B cell (primary cell): ENCODE data around the gene UHRF1. TPM values are rescaled to one million over a fixed set of nuclear protein-coding genes. Genes with fewer than 3 reads are reported as not detected.

ENCODE experiments used
- ATAC-seq: fragments of 200-7000 bp; cut with Tn5 transposase; one replicate; pipeline ENCODE4 v1.10.0; 2021; ENCODE audit warnings: low read depth, mild to moderate bottlenecking, moderate number of reproducible peaks, moderate library complexity
- CTCF ChIA-PET: fragments of 350-600 bp; sonication (Branson Sonifier 250); formaldehyde crosslinking; loops from one replicate; lab custom pipeline; 2021; ENCODE audit warnings: antibody characterized with exemption, inconsistent platforms; lab: Charles Lee
- POLR2A ChIA-PET: fragments of 350-600 bp; sonication (Branson Sonifier 250); formaldehyde crosslinking; loops from one replicate; lab custom pipeline; 2021; ENCODE audit warnings: antibody characterized with exemption; lab: Charles Lee
- DNase-seq: peaks from one replicate; pipeline ENCODE4 v3.0.0; 2013
- H2AFZ ChIP-seq: 2 replicates; pipeline ENCODE4 v1.6.1; 2012; ENCODE audit warnings: mild to moderate bottlenecking, low read depth, low read length; ENCODE audit not compliant: insufficient read depth, poor library complexity, severe bottlenecking
- H3K27ac ChIP-seq, 2 donors: 1 replicate in 1 of 2; 2 replicates in 1 of 2; pipeline ENCODE4 v1.5.1; 2012 to 2013; ENCODE audit warnings: low read length in 2 of 2, mild to moderate bottlenecking in 2 of 2, moderate library complexity in 1 of 2
- H3K27me3 ChIP-seq, 4 experiments: fragments of 200-600 bp in 1 of 4; sonication (generic) in 1 of 4; replicated peaks in 1 of 4; 1 replicate in 2 of 4; 2 replicates in 2 of 4; pipeline versions ENCODE4 v1.6.1 to v1.7.0; 2013 to 2016; ENCODE audit warnings: low read length in 3 of 4, mild to moderate bottlenecking in 2 of 4, mixed read lengths in 1 of 4, moderate library complexity in 1 of 4; ENCODE audit not compliant: insufficient read depth in 4 of 4, control insufficient read depth in 3 of 4; ENCODE audit errors: control extremely low read depth in 1 of 4
- H3K36me3 ChIP-seq, 2 experiments: replicated peaks in 1 of 2; 1 replicate in 1 of 2; 2 replicates in 1 of 2; pipeline versions ENCODE4 v1.6.1 to v1.7.1; 2013; ENCODE audit warnings: low read length in 1 of 2; ENCODE audit not compliant: insufficient read depth in 2 of 2, control insufficient read depth in 1 of 2; ENCODE audit errors: control extremely low read depth in 1 of 2, extremely low read depth in 1 of 2
- H3K4me1 ChIP-seq, 2 donors: fragments of 200-600 bp in 1 of 2; sonication (generic) in 1 of 2; 1 replicate in 1 of 2; 2 replicates in 1 of 2; pipeline versions ENCODE4 v1.5.1 to v1.6.1; 2013 to 2017; ENCODE audit warnings: low read length in 2 of 2; ENCODE audit not compliant: control insufficient read depth in 2 of 2, insufficient read depth in 2 of 2
- H3K4me2 ChIP-seq: replicated peaks from 2 replicates; pipeline ENCODE3; 2012; ENCODE audit warnings: mild to moderate bottlenecking, low read depth, low read length; ENCODE audit not compliant: poor library complexity, severe bottlenecking
- H3K4me3 ChIP-seq, 5 experiments: fragments of 200-600 bp in 1 of 5; sonication (generic) in 1 of 5; 1 replicate in 3 of 5; 2 replicates in 2 of 5; pipeline versions ENCODE4 v1.5.1 to v1.7.0; 2011 to 2016; ENCODE audit warnings: low read length in 4 of 5, mild to moderate bottlenecking in 4 of 5, low read depth in 2 of 5, control low read depth in 1 of 5, moderate library complexity in 1 of 5; ENCODE audit not compliant: insufficient read depth in 1 of 5; ENCODE audit errors: control extremely low read depth in 1 of 5, extremely low read depth in 1 of 5
- H3K79me2 ChIP-seq: fragments of 200-600 bp; sonication (generic); one replicate; pipeline ENCODE4 v1.6.0; 2016; ENCODE audit warnings: low read length; ENCODE audit not compliant: control insufficient read depth, insufficient read depth
- H3K9ac ChIP-seq: fragments of 200-600 bp; sonication (generic); 2 replicates; pipeline ENCODE4 v1.6.1; 2017; ENCODE audit warnings: mild to moderate bottlenecking, low read length, moderate library complexity
- H3K9me3 ChIP-seq, 3 donors: one replicate each; pipeline versions ENCODE4 v1.6.1 to v1.7.1; 2013; ENCODE audit warnings: low read length in 2 of 3; ENCODE audit not compliant: control insufficient read depth in 2 of 3, insufficient read depth in 1 of 3; ENCODE audit errors: control extremely low read depth in 1 of 3
- H4K20me1 ChIP-seq: 2 replicates; pipeline ENCODE4 v1.6.0; 2012; ENCODE audit warnings: mild to moderate bottlenecking, low read length; ENCODE audit not compliant: insufficient read depth, control insufficient read depth, poor library complexity, severe bottlenecking
- H3K27ac Mint-ChIP-seq: one replicate; pipeline ENCODE4 v1.8.0; 2021; ENCODE audit warnings: mixed read lengths
- H3K27me3 Mint-ChIP-seq: one replicate; pipeline ENCODE4 v1.8.0; 2021; ENCODE audit warnings: mixed read lengths
- H3K4me1 Mint-ChIP-seq: one replicate; pipeline ENCODE4 v1.8.0; 2021; ENCODE audit warnings: mixed read lengths
- H3K4me3 Mint-ChIP-seq: one replicate; pipeline ENCODE4 v1.8.0; 2021; ENCODE audit warnings: mixed read lengths
- H3K9me3 Mint-ChIP-seq: one replicate; pipeline ENCODE4 v1.8.0; 2022; ENCODE audit warnings: mixed read lengths; ENCODE audit not compliant: insufficient read depth
- CTCF ChIP-seq: fragments of 200-600 bp; IDR thresholded peaks from one replicate; pipeline ENCODE4 v1.8.0; 2022; ENCODE audit warnings: antibody characterized with exemption, mild to moderate bottlenecking
- EZH2 ChIP-seq: IDR thresholded peaks from 2 replicates; pipeline ENCODE4 v1.6.1; 2012; ENCODE audit warnings: borderline replicate concordance, low read depth, mild to moderate bottlenecking, moderate library complexity, low read length; ENCODE audit not compliant: insufficient read depth, poor library complexity, severe bottlenecking
- WGBS: methylation state at CpG from one replicate; pipeline ENCODE4 v1.1.5; 2013; ENCODE audit warnings: missing lambda C conversion rate; ENCODE audit not compliant: insufficient coverage; 5-methylcytosine and 5-hydroxymethylcytosine counted together
- intact Hi-C: fragments of 100-400 bp; cut with micrococcal nuclease; formaldehyde crosslinking; loops from one replicate; pipeline ENCODE4 v1.10.0; 2022
- polyA plus RNA-seq: library from polyadenylated mRNA; depleted of rRNA; stranded (reverse); fragments of >200 nt; gene quantifications from 2 replicates; pipeline ENCODE4 v1.2.3, GENCODE V29; 2012
- total RNA-seq, 2 donors: library from RNA; stranded (reverse); fragments of 120-200 nt in 1 of 2; gene quantifications; 1 replicate in 1 of 2; 2 replicates in 1 of 2; pipeline versions ENCODE4 v1.2.3 to v1.2.4, GENCODE V29; 2013 to 2022

UHRF1 gene
- total and polyA plus RNA-seq, 2 donors (not counting 1 experiment from before 2014, with no cell fraction given), result 0.32 to 0.55 TPM

GRCh38 chr19:5005096-5005495 is 95.8 kb downstream of the UHRF1 start:
- 87% methylated on average over 5 of the region's 5 CpGs for WGBS
- Histone ChIP-seq H3K4me3 (no peak overlapping the region), H4K20me1 (peaks cover 87% of the 10 kb centered on the region), H3K27ac (no peak overlapping the region), H3K79me2 (peaks cover 97% of the 10 kb centered on the region), H3K9ac (no peak overlapping the region), H3K4me2 (no peak overlapping the region), H2AFZ (no peak overlapping the region), H3K4me1 (no peaks in the 10 kb centered on the region), H3K27me3 (no peaks in the 10 kb centered on the region), H3K9me3 (peaks cover 0 to 6% (median 2%) of the 10 kb centered on the region in 3 donors), H3K36me3 (peaks cover 0 to 2% of the 10 kb centered on the region in 2 experiments)
- intact Hi-C loops, result no loop called here
- no peak for DNase-seq
- ATAC-seq, result no peak
- no peak for TF ChIP-seq EZH2
- ChIA-PET CTCF (no interaction called here), POLR2A (no interaction called here)
- no peaks in the 10 kb centered on the region for H3K27me3 Mint-ChIP-seq
- no peak overlapping the region for H3K27ac Mint-ChIP-seq
- H3K9me3 Mint-ChIP-seq, result peaks cover 5% of the 10 kb centered on the region
- peaks cover 19% of the 10 kb centered on the region for H3K4me1 Mint-ChIP-seq
- H3K4me3 Mint-ChIP-seq, result no peak overlapping the region

GRCh38 chr19:5006201-5006600 is 96.9 kb downstream of the UHRF1 start:
- H3K4me3 ChIP-seq, result no peak overlapping the region
- Mint-ChIP-seq H3K4me3 (no peak overlapping the region), H3K4me1 (peaks cover 17% of the 10 kb centered on the region), H3K9me3 (peaks cover 5% of the 10 kb centered on the region), H3K27ac (no peak overlapping the region), H3K27me3 (no peaks in the 10 kb centered on the region)
- H3K79me2 ChIP-seq, result peaks cover 96% of the 10 kb centered on the region
- no peak overlapping the region for H3K9ac ChIP-seq
- CTCF ChIA-PET, result interaction anchor here (2.5 kb wide), 1 partner anchor 25 kb away, joined by 9 read pairs; no protein-coding TSS in a partner anchor
- H3K9me3 ChIP-seq, result peaks cover 0 to 6% (median 2%) of the 10 kb centered on the region in 3 donors
- intact Hi-C loops, result no loop called here
- H3K36me3 ChIP-seq, result peaks cover 0 to 4% of the 10 kb centered on the region in 2 experiments
- no peaks in the 10 kb centered on the region for H3K27me3 ChIP-seq
- H3K4me1 ChIP-seq, result no peaks in the 10 kb centered on the region
- peaks cover 87% of the 10 kb centered on the region for H4K20me1 ChIP-seq
- no peak overlapping the region for H3K4me2 ChIP-seq
- POLR2A ChIA-PET, result no interaction called here
- DNase-seq (no peak), ATAC-seq (no peak)
- no peak overlapping the region for H3K27ac ChIP-seq
- TF ChIP-seq CTCF, result no peak
- no peak for TF ChIP-seq EZH2
- H2AFZ ChIP-seq, result no peak overlapping the region
- 76% methylated on average over 5 of the region's 10 CpGs for WGBS
